ENCODE results near the gene CHIA.

DNA sequence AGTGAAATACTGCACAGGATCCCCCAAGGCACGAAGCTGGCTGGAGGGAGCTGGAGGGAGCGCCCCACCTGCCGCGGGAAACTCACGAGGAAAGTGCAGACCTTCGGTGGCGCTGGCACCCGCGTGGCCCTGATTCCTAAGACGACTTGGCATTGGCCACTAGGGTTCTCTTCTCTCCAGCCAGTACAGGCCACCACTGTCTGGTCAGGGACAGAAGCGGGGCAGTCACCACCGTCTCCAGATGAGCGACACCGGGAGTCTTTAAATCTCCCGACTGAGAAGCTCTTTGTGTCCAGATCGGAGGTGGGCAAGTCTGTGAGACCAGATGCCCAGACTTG lies 19.2 kb upstream of the CHIA start:
- TF ChIP-seq, protein P1, sequence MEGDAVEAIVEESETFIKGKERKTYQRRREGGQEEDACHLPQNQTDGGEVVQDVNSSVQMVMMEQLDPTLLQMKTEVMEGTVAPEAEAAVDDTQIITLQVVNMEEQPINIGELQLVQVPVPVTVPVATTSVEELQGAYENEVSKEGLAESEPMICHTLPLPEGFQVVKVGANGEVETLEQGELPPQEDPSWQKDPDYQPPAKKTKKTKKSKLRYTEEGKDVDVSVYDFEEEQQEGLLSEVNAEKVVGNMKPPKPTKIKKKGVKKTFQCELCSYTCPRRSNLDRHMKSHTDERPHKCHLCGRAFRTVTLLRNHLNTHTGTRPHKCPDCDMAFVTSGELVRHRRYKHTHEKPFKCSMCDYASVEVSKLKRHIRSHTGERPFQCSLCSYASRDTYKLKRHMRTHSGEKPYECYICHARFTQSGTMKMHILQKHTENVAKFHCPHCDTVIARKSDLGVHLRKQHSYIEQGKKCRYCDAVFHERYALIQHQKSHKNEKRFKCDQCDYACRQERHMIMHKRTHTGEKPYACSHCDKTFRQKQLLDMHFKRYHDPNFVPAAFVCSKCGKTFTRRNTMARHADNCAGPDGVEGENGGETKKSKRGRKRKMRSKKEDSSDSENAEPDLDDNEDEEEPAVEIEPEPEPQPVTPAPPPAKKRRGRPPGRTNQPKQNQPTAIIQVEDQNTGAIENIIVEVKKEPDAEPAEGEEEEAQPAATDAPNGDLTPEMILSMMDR (IDR thresholded peaks at IDR 0.05), result no peak
- TF ChIP-seq POLR2A (IDR thresholded peaks at IDR 0.05), result no peak

Data from thyroid gland (tissue), 4 donors.